ENCODE results near the gene PRKN. TPM values are rescaled to one million over a fixed set of nuclear protein-coding genes. Genes with fewer than 3 reads are reported as not detected.

PRKN gene
- total RNA-seq, 6 experiments from 2014 or later = 0.32 TPM; not detected in 5

DNA sequence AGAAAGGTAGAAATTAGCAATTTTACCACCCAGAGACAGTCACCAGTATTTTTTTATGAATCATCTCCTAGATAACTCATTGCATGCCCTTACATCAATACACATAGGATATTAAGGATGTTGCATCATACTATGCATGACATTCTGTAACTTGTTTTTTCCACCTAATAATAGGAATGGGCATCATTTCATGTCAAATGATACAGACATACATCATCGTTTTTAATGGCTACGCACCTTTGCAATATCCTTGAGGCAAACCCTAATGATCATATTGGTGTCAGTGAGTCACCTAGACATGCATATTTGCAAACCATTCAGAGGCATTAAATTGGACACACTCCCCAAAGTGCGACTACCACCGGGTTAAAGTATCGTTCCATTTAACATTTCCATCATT is 1144.0 kb downstream of the PRKN start:
- H3K9me3 Mint-ChIP-seq = peaks cover 40% of the 10 kb centered on the region
- no peaks in the 10 kb centered on the region for H3K4me1 Mint-ChIP-seq (ENCODE audit: low read depth)

GRCh38 chr6:161578478-161578877 is 1149.1 kb downstream of the PRKN start:
- Mint-ChIP-seq H3K9me3 (peaks cover 41% of the 10 kb centered on the region), H3K27me3 (ENCODE audit: insufficient read depth) (no peaks in the 10 kb centered on the region), H3K4me1 (ENCODE audit: low read depth) (no peaks in the 10 kb centered on the region), H3K27ac (no peak overlapping the region), H3K4me3 (no peak overlapping the region), H3K36me3 (ENCODE audit: low read depth) (no peaks in the 10 kb centered on the region)
- TF ChIP-seq, protein P1, sequence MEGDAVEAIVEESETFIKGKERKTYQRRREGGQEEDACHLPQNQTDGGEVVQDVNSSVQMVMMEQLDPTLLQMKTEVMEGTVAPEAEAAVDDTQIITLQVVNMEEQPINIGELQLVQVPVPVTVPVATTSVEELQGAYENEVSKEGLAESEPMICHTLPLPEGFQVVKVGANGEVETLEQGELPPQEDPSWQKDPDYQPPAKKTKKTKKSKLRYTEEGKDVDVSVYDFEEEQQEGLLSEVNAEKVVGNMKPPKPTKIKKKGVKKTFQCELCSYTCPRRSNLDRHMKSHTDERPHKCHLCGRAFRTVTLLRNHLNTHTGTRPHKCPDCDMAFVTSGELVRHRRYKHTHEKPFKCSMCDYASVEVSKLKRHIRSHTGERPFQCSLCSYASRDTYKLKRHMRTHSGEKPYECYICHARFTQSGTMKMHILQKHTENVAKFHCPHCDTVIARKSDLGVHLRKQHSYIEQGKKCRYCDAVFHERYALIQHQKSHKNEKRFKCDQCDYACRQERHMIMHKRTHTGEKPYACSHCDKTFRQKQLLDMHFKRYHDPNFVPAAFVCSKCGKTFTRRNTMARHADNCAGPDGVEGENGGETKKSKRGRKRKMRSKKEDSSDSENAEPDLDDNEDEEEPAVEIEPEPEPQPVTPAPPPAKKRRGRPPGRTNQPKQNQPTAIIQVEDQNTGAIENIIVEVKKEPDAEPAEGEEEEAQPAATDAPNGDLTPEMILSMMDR (IDR thresholded peaks at IDR 0.05) = no peak
- no peak for DNase-seq

More for the DNA sequence above, 1144.0 kb downstream of the PRKN start:
- Mint-ChIP-seq H3K27me3 (ENCODE audit: insufficient read depth) (no peaks in the 10 kb centered on the region), H3K36me3 (ENCODE audit: low read depth) (peaks cover 4% of the 10 kb centered on the region; the same call in 1 of the 2 replicates), H3K4me3 (no peak overlapping the region), H3K27ac (no peak overlapping the region)
- TF ChIP-seq, protein P1 (IDR thresholded peaks at IDR 0.05) = no peak
- DNase-seq = no peak

DNA sequence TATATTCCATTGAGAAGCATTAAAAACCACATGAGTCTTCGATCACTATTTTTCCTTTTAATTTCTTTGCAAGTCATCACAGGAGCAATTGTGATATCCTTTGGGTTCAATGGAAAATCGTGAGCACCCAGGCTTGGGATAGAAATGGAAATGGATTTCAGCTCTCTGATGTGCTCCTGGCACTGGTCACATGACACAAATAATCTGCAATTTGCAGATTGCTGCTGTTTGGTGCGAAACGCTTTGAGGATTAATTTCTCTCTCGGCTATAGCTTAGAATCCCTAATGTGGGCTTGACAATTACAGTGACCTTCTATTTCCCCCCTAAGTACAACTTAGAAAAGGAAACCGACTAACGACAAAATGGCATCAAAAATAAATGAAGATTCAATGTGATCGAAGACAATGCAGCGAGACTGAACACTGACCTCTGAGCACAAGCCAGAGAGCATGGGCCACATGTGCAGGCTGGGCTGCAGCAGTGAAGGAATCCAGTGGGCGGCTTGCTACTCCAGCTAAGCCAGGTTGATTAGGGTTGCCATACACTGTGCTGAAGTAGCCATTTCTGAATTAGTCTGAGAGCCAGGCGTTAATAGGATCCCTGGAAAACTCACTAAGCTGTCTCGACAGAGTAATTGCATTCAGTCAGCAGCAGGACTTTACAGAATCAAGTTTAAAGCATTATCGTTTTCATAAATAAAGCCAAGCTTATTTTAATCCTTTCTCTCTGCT is 1151.9 kb downstream of the PRKN start:
- no peak for DNase-seq
- TF ChIP-seq, protein P1 (IDR thresholded peaks at IDR 0.05) = no peak

DNA sequence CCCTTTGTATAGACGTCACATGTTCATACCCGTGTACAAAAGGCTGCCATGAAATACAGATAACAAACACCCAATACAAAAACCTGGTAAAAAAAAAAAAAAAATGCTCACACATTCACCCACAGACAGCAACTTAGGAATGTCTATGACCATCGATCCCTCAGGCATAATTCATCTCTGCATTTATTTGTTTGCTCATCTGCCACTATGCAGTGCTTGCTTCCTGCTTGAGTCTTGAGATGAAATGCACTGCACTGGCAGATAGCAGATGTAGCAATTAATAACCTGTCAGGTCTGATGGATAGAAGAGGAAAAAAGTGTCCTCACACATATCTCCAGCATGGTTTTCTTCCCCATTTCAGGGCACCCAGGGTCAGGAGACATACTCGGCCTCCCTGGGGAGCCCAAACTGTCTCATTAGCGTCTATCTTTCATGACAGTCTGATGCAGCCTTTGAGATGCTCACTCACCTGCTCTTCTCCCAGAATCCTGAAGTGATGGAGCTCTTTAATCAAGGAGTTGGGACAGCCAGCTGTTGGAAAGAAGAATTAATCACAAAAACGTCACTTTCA is 1158.6 kb downstream of the PRKN start:
- Mint-ChIP-seq H3K36me3 (ENCODE audit: low read depth) (no peaks in the 10 kb centered on the region), H3K27ac (no peak overlapping the region), H3K4me1 (ENCODE audit: low read depth) (no peaks in the 10 kb centered on the region), H3K4me3 (no peak overlapping the region), H3K9me3 (peaks cover 41% of the 10 kb centered on the region), H3K27me3 (ENCODE audit: insufficient read depth) (no peaks in the 10 kb centered on the region)
- TF ChIP-seq, protein P1 (IDR thresholded peaks at IDR 0.05) = no peak
- no peak for DNase-seq

More for the DNA sequence above, 1151.9 kb downstream of the PRKN start:
- no peak overlapping the region for H3K27ac Mint-ChIP-seq
- no peaks in the 10 kb centered on the region for H3K27me3 Mint-ChIP-seq (ENCODE audit: insufficient read depth)
- H3K36me3 Mint-ChIP-seq (ENCODE audit: low read depth) = no peaks in the 10 kb centered on the region
- no peak overlapping the region for H3K4me3 Mint-ChIP-seq
- H3K4me1 Mint-ChIP-seq (ENCODE audit: low read depth) = no peaks in the 10 kb centered on the region
- H3K9me3 Mint-ChIP-seq = peaks cover 46% of the 10 kb centered on the region

DNA sequence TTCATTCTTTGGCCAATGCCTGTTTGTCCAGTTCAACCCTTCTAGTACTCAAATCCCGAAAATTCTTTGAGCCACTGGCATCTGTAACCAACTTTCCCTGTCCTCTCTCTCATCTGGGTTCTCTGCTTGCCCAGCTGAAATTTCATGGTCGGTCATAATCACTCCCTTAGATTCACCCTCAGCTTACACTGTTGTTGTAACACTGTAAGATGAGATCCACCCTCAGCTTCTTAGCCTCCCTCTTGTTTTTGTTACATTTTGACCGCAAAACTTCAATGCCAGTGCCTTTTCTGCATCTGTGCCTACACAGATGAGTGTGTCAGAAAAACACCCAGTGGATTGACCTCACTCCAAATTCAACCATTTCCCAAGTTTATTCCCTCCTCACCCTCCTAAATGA is 1162.6 kb downstream of the PRKN start:
- Mint-ChIP-seq H3K4me3 (no peak overlapping the region), H3K4me1 (ENCODE audit: low read depth) (no peaks in the 10 kb centered on the region), H3K27ac (no peak overlapping the region), H3K27me3 (ENCODE audit: insufficient read depth) (no peaks in the 10 kb centered on the region), H3K36me3 (ENCODE audit: low read depth) (no peaks in the 10 kb centered on the region), H3K9me3 (peaks cover 14% of the 10 kb centered on the region)
- TF ChIP-seq, protein P1 (IDR thresholded peaks at IDR 0.05) = no peak
- DNase-seq = no peak
